GM18519 (cell line): ENCODE results near the gene TRPM2.

Experiments used
- ATAC-seq: cut with Tn5 transposase; IDR thresholded peaks from one replicate; pipeline ENCODE4 v1.9.1; 2021; ENCODE audit warnings: mild to moderate bottlenecking, moderate library complexity; ENCODE audit not compliant: unreplicated experiment, low FRiP score

The TRPM2 gene

GRCh38 chr21:44370027-44370735 is 16.8 kb downstream of the TRPM2 start:
- ATAC-seq = no peak

GRCh38 chr21:44370786-44371410 is 17.5 kb downstream of the TRPM2 start:
- no peak for ATAC-seq

- ATAC-seq = no peak
Observed at GRCh38 chr21:44371596-44371995, 18.2 kb downstream of the TRPM2 start.

- ATAC-seq = no peak
Observed at GRCh38 chr21:44372616-44373015, 19.2 kb downstream of the TRPM2 start.

GRCh38 chr21:44374601-44375280 is 21.3 kb downstream of the TRPM2 start:
- ATAC-seq = no peak

GRCh38 chr21:44375281-44375651 is 21.8 kb downstream of the TRPM2 start:
- ATAC-seq = no peak

GRCh38 chr21:44375761-44376241 is 22.4 kb downstream of the TRPM2 start:
- ATAC-seq = no peak

GRCh38 chr21:44376606-44377005 is 23.2 kb downstream of the TRPM2 start:
- no peak for ATAC-seq

- ATAC-seq = no peak
Observed at GRCh38 chr21:44377201-44377921, 23.9 kb downstream of the TRPM2 start.

GRCh38 chr21:44377922-44378645 is 24.7 kb downstream of the TRPM2 start:
- no peak for ATAC-seq

GRCh38 chr21:44378646-44379514 is 25.5 kb downstream of the TRPM2 start:
- ATAC-seq = no peak

GRCh38 chr21:44379515-44379848 is 26.1 kb downstream of the TRPM2 start:
- ATAC-seq = no peak

- ATAC-seq = no peak
Observed at GRCh38 chr21:44379991-44380865, 26.8 kb downstream of the TRPM2 start.

- ATAC-seq = no peak
Observed at GRCh38 chr21:44380876-44381275, 27.5 kb downstream of the TRPM2 start.

GRCh38 chr21:44381874-44382273 is 28.5 kb downstream of the TRPM2 start:
- no peak for ATAC-seq

GRCh38 chr21:44382536-44382935 is 29.1 kb downstream of the TRPM2 start:
- no peak for ATAC-seq

GRCh38 chr21:44383216-44383615 is 29.8 kb downstream of the TRPM2 start:
- no peak for ATAC-seq

GRCh38 chr21:44384968-44385367 is 31.5 kb downstream of the TRPM2 start:
- ATAC-seq = no peak

- ATAC-seq = no peak
Observed at GRCh38 chr21:44389335-44389734, 35.9 kb downstream of the TRPM2 start.
